Pancreas (tissue), 10 donors: ENCODE results near the gene TMC5. TPM values are rescaled to one million over a fixed set of nuclear protein-coding genes. Genes with fewer than 3 reads are reported as not detected.

Experiments
- ATAC-seq, 4 donors: fragments of 200-7000 bp; cut with Tn5 transposase; one replicate each; pipeline versions ENCODE4 v1.8.0 to v1.9.1; 2020; ENCODE audit warnings: mild to moderate bottlenecking in 4 of 4, moderate library complexity in 4 of 4
- DNase-seq, 6 donors: peaks; one replicate each; pipeline ENCODE4 v3.0.0-alpha.2; 2020
- FAIRE-seq: peaks from 2 replicates; lab custom pipeline; 2012; peaks lifted over from hg19 to GRCh38; lab: Jason Lieb, UNC
- H3K27ac ChIP-seq, 4 donors: fragments of 200-600 bp; sonication (generic); 1 replicate in 3 of 4; 2 replicates in 1 of 4; pipeline versions ENCODE4 v1.5.0 to v1.8.0; 2020
- H3K27me3 ChIP-seq, 4 donors: fragments of 200-600 bp; one replicate each; pipeline ENCODE4 v1.8.0; 2021
- H3K36me3 ChIP-seq, 3 donors: fragments of 200-600 bp; sonication (generic) in 1 of 3; one replicate each; pipeline versions ENCODE4 v1.5.0 to v1.8.0; 2020 to 2021
- H3K4me1 ChIP-seq, 3 donors: fragments of 200-600 bp; one replicate each; pipeline ENCODE4 v1.8.0; 2021
- H3K4me3 ChIP-seq, 4 donors: fragments of 200-600 bp; sonication (generic) in 2 of 4; one replicate each; pipeline versions ENCODE4 v1.5.0 to v1.8.0; 2020 to 2021
- H3K9me3 ChIP-seq, 4 donors: fragments of 200-600 bp; one replicate each; pipeline ENCODE4 v1.8.0; 2021
- WGBS, 2 donors: extraction: QIAGEN DNeasy Blood & Tissue Kit; methylation state at CpG; one replicate each; pipeline ENCODE4 v1.1.7; 2013; 5-methylcytosine and 5-hydroxymethylcytosine counted together
- intact Hi-C, 3 donors: fragments of 100-400 bp; cut with DNase I; formaldehyde crosslinking; loops; one replicate each; pipeline versions ENCODE4 v1.11.1 to v1.14.2; 2022
- polyA plus RNA-seq, 2 donors: library from polyadenylated mRNA; stranded (reverse); fragments of 200-250 nt; gene quantifications; one replicate each; pipeline ENCODE4 v1.2.3, GENCODE V29; 2013
- total RNA-seq, 6 donors: library from RNA; stranded (reverse); fragmentation: NEBNext Ultra II Directional in 4 of 6; extraction: Animal tissue kit (Norgen Biotek cat#: 25700) in 4 of 6; gene quantifications; one replicate each; pipeline versions ENCODE4 v1.2.1 to v1.2.4, GENCODE V29; 2021 to 2023
- TF ChIP-seq, protein P1 (sequence below), 4 donors: fragments of 200-600 bp; sonication (generic) in 3 of 4; IDR thresholded peaks; one replicate each; pipeline versions ENCODE4 v1.5.0 to v1.8.0; 2021; ENCODE audit warnings: antibody characterized with exemption in 4 of 4
- donor health status: healthy with polysubstance abuse.
- donor health status: DM: no; HTN: no; CAD: no; lungs with moderate emphysema.
- donor health status: DM: no; HTN: no; CAD: no.
- donor health status: control.
- donor health status: control.
- donor health status: Bipolar disorder and iron deficiency.
- donor health status: DM: yes; HTN: yes; CAD: no.
- donor health status: DM: no; HTN: no; CAD: no.
- donor health status: DM: no; HTN: no; CAD: no.
- donor health status: DM: yes; HTN: yes; CAD: no.

The TMC5 gene
- total and polyA plus RNA-seq, 8 donors = 1.3 to 24.8 (median 5.3) TPM

DNA sequence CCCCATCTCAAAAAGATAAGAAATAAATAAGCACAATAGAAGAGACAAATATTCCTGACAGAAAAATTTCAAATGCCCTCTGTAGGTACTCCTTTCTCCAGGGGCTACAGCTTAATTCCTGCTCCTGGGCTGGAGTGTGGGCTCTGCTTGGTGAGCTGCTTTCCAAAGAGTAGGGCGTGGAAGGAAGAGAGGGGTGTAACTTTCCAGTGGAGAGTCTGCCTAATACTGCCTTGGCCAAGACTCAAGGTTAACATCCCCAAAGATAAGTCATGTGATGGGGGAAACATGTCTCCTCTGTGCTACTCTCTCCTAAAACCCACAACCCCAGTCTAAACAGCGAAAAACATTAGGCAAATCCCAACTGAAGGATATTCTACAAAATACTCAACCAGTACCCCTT lies 42.7 kb downstream of the TMC5 start:
- DNase-seq (no peak), FAIRE-seq (no peak)
- no peaks in the 10 kb centered on the region for H3K36me3 ChIP-seq

DNA sequence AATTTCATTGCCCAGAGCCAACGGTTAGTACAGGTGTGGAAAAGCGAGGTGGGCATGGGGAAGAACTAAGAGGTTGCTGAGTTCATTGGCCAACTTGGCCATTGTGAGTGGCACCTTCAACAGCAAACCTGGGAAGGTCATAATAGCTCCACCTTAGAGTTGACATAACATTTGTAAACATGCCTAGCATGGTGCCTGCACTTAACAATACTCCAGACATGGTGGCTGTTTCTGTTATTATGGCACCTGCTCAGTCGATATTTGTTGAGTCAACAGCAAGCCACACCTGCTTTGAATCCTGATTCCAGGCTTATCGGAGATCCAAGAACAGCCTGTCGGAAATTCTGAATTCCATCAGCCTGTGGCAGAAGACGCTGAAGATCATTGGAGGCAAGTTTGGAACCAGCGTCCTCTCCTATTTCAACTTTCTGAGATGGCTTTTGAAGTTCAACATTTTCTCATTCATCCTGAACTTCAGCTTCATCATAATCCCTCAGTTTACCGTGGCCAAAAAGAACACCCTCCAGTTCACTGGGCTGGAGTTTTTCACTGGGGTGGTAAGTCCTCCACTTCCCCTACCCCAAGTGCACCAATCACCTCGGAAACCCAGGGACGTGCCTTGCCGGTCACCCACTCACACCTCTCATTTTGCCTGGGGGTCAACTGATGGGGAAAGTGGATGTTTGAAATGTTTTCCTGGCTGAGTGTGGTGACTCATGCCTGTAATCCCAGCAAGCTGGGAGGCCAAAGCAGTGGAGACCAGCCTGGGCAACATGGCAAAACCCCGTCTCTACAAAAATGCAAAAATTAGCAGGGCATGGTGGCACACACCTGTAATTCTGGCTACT lies 46.0 kb downstream of the TMC5 start:
- H3K4me1 ChIP-seq = no peaks in the 10 kb centered on the region
- H3K9me3 ChIP-seq = no peaks in the 10 kb centered on the region
- no peak overlapping the region for H3K4me3 ChIP-seq
- peak in 3 of 4 donors; percentile 27 to 74 (median 67) for ATAC-seq
- TF ChIP-seq, protein P1, sequence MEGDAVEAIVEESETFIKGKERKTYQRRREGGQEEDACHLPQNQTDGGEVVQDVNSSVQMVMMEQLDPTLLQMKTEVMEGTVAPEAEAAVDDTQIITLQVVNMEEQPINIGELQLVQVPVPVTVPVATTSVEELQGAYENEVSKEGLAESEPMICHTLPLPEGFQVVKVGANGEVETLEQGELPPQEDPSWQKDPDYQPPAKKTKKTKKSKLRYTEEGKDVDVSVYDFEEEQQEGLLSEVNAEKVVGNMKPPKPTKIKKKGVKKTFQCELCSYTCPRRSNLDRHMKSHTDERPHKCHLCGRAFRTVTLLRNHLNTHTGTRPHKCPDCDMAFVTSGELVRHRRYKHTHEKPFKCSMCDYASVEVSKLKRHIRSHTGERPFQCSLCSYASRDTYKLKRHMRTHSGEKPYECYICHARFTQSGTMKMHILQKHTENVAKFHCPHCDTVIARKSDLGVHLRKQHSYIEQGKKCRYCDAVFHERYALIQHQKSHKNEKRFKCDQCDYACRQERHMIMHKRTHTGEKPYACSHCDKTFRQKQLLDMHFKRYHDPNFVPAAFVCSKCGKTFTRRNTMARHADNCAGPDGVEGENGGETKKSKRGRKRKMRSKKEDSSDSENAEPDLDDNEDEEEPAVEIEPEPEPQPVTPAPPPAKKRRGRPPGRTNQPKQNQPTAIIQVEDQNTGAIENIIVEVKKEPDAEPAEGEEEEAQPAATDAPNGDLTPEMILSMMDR (IDR thresholded peaks at IDR 0.05) = no peak
- H3K36me3 ChIP-seq = no peaks in the 10 kb centered on the region
- intact Hi-C loops = no loop called here
- 66 to 67% methylated on average over 12 of the region's 12 CpGs for WGBS, 2 donors
- no peak overlapping the region for H3K27ac ChIP-seq
- FAIRE-seq = no peak
- DNase-seq = no peak
- no peaks in the 10 kb centered on the region for H3K27me3 ChIP-seq

More for the DNA sequence above, 42.7 kb downstream of the TMC5 start:
- H3K27me3 ChIP-seq = no peaks in the 10 kb centered on the region
- H3K4me1 ChIP-seq = no peaks in the 10 kb centered on the region
- H3K27ac ChIP-seq = no peak overlapping the region
- intact Hi-C loops = no loop called here
- H3K4me3 ChIP-seq = no peak overlapping the region
- TF ChIP-seq, protein P1 (IDR thresholded peaks at IDR 0.05) = no peak
- ATAC-seq = no peak
- no peaks in the 10 kb centered on the region for H3K9me3 ChIP-seq
- WGBS, 2 donors = 78 to 82% methylated on average over 2 of the region's 2 CpGs

DNA sequence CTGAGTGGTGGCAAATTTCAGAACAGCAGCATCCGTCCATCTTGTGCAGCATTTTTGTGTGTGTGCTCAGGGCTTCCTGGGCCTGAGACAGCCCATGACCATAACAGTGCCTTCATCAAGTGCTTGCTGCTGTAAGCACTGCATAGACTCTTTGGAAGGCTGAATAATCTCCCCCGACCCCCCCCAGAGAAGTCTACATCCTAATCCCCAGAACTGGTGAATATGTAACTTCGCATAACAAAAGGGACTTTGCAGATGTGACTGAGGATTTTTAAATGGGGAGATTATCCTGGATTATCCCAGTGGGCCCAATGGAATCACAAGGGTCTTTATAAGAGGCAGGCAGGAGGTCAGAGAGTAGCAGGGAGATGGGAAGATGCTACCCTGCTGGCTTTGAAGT lies 50.6 kb downstream of the TMC5 start:
- Histone ChIP-seq H3K4me1 (no peaks in the 10 kb centered on the region), H3K4me3 (no peak overlapping the region), H3K27me3 (no peaks in the 10 kb centered on the region), H3K9me3 (no peaks in the 10 kb centered on the region), H3K27ac (no peak overlapping the region), H3K36me3 (no peaks in the 10 kb centered on the region)
- DNase-seq (no peak), FAIRE-seq (no peak), ATAC-seq (no peak)
- WGBS, 2 donors = 62 to 82% methylated on average over 3 of the region's 3 CpGs
- intact Hi-C loops = no loop called here
- TF ChIP-seq, protein P1 (IDR thresholded peaks at IDR 0.05) = no peak

- no peak for FAIRE-seq
Measured at GRCh38 chr16:19472482-19472881, 54.8 kb downstream of the TMC5 start.

More at GRCh38 chr16:19472482-19472881, 54.8 kb downstream of the TMC5 start:
- Histone ChIP-seq H3K27ac (no peak overlapping the region), H3K27me3 (no peaks in the 10 kb centered on the region), H3K36me3 (no peaks in the 10 kb centered on the region), H3K4me3 (no peak overlapping the region), H3K9me3 (no peaks in the 10 kb centered on the region), H3K4me1 (no peaks in the 10 kb centered on the region)
- ATAC-seq = no peak
- no peak for DNase-seq
- TF ChIP-seq, protein P1 (IDR thresholded peaks at IDR 0.05) = no peak
- WGBS, 2 donors = 63 to 70% methylated on average over 6 of the region's 6 CpGs
- intact Hi-C loops = no loop called here
